Measurements from ENCODE around the gene KCNMB3.
A peak's percentile ranks its signal among the peaks of the same experiment; 100 is the strongest.
"Not testable (repeated sequence)": the region's sequence is repeated elsewhere in the genome, so short reads cannot be mapped to it uniquely, and the experiment has no call there.

KCNMB3 gene

GRCh38 chr3:179250803-179251476 lies at the start of gene KCNMB3:
Gene KCNMB3, minus strand, starts transcription at chr3:179251114. Its CDS starts 124 bp downstream, at chr3:179250990.
- DNase-seq, result no peak

- no peak for DNase-seq
These were observed 49.2 kb upstream of the KCNMB3 start for GRCh38 chr3:179299999-179300613.

- DNase-seq, result no peak
These were observed 48.4 kb upstream of the KCNMB3 start for GRCh38 chr3:179299316-179299715.

GRCh38 chr3:179297971-179298725 lies 47.2 kb upstream of the KCNMB3 start:
- DNase-seq, result no peak

- DNase-seq, result no peak
These were observed 41.5 kb upstream of the KCNMB3 start for GRCh38 chr3:179292450-179292849.

GRCh38 chr3:179289295-179289694 lies 38.4 kb upstream of the KCNMB3 start:
- DNase-seq, result no peak

- DNase-seq, result no peak
These were observed 37.9 kb upstream of the KCNMB3 start for GRCh38 chr3:179288845-179289244.

- no peak for DNase-seq
These were observed 35.4 kb upstream of the KCNMB3 start for GRCh38 chr3:179286331-179286730.

- no peak for DNase-seq
These were observed 30.9 kb upstream of the KCNMB3 start for GRCh38 chr3:179281825-179282224.

- no peak for DNase-seq
These were observed 28.9 kb upstream of the KCNMB3 start for GRCh38 chr3:179279837-179280236.

- no peak for DNase-seq
These were observed 28.2 kb upstream of the KCNMB3 start for GRCh38 chr3:179278932-179279693.

- DNase-seq, result no peak
These were observed 27.2 kb upstream of the KCNMB3 start for GRCh38 chr3:179278151-179278550.

- DNase-seq, result no peak
These were observed 25.8 kb upstream of the KCNMB3 start for GRCh38 chr3:179276743-179277142.

GRCh38 chr3:179276001-179276400 lies 25.1 kb upstream of the KCNMB3 start:
- no peak for DNase-seq

GRCh38 chr3:179274434-179274833 lies 23.5 kb upstream of the KCNMB3 start:
- not testable (repeated sequence) for DNase-seq

GRCh38 chr3:179272385-179272784 lies 21.5 kb upstream of the KCNMB3 start:
- peak; percentile 52 for DNase-seq

GRCh38 chr3:179269152-179269707 lies 18.3 kb upstream of the KCNMB3 start:
- DNase-seq, result peak; percentile 25

- peak; percentile 26 for DNase-seq
These were observed 17.6 kb upstream of the KCNMB3 start for GRCh38 chr3:179268400-179269051.

GRCh38 chr3:179266701-179267211 lies 15.8 kb upstream of the KCNMB3 start:
- no peak for DNase-seq

GRCh38 chr3:179265875-179266274 lies 15.0 kb upstream of the KCNMB3 start:
- DNase-seq, result peak; percentile 93

- peak; percentile 27 for DNase-seq
These were observed 14.2 kb upstream of the KCNMB3 start for GRCh38 chr3:179265092-179265491.

- DNase-seq, result peak; percentile 31
These were observed 13.5 kb upstream of the KCNMB3 start for GRCh38 chr3:179264449-179264848.
